Omental fat pad (tissue), 4 donors: ENCODE results near the gene ZNF341. TPM values are rescaled to one million over a fixed set of nuclear protein-coding genes. Genes with fewer than 3 reads are reported as not detected.

Source experiments
- ATAC-seq: fragments of 150-250 bp; one replicate; pipeline ENCODE4 v1.9.1; 2016; ENCODE audit warnings: mild to moderate bottlenecking, moderate library complexity; ENCODE audit not compliant: low FRiP score
- DNase-seq: peaks from one replicate; pipeline ENCODE4 v3.0.0-alpha.2; 2019; ENCODE audit warnings: low spot score
- total RNA-seq, 4 donors: library from RNA; depleted of rRNA; stranded (reverse); fragments of >200 nt; gene quantifications; one replicate each; pipeline ENCODE4 v1.1.0, GENCODE V29; 2016
- TF ChIP-seq, protein P1 (sequence below), 3 donors: fragments of 450-650 bp; IDR thresholded peaks; one replicate each; pipeline ENCODE4 v1.5.1; 2016 to 2017; ENCODE audit warnings: antibody characterized with exemption in 3 of 3, mild to moderate bottlenecking in 3 of 3, moderate library complexity in 2 of 3

ZNF341 gene
- total RNA-seq, 4 donors from 2014 or later = 1.6 to 2.3 (median 2.0) TPM

DNA sequence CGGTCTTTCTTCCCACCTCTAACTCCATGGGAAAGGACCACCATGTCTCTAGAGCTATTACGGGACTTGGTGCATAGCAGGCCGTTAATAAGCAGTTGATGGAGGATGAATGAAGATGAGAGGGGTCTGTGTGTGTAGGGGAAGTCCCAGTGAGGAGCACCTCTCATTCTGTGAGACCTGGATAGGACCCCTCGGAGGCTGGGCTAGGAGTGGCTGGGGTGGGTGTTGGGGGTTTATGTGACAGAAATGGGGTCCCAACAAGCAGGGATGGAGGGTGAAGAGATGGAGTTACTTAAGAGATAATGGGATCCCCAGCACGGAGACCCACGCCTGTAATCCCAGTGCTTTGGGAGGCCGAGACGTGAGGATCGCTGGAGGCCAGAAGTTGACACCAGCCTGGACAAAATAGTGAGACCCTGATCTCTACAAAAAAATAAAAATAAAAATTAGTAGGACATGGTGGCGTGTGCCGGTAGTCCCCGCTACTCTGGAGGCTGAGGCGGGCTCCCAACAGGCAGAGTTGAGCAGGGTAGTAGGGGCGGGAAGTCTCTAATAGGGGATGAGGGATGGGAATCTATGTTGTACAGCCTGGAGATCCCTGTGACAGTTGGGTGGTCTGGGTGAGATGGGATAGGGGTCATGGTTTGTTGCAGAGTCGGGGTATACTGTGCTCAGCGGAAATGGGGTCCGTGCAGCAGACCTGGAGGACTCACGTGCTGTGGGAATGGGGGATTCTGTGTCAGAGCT lies 677 bp upstream of the ZNF341 start:
- DNase-seq = no peak
- ATAC-seq = no peak
- TF ChIP-seq, protein P1, sequence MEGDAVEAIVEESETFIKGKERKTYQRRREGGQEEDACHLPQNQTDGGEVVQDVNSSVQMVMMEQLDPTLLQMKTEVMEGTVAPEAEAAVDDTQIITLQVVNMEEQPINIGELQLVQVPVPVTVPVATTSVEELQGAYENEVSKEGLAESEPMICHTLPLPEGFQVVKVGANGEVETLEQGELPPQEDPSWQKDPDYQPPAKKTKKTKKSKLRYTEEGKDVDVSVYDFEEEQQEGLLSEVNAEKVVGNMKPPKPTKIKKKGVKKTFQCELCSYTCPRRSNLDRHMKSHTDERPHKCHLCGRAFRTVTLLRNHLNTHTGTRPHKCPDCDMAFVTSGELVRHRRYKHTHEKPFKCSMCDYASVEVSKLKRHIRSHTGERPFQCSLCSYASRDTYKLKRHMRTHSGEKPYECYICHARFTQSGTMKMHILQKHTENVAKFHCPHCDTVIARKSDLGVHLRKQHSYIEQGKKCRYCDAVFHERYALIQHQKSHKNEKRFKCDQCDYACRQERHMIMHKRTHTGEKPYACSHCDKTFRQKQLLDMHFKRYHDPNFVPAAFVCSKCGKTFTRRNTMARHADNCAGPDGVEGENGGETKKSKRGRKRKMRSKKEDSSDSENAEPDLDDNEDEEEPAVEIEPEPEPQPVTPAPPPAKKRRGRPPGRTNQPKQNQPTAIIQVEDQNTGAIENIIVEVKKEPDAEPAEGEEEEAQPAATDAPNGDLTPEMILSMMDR (IDR thresholded peaks at IDR 0.05) = no peak

DNA sequence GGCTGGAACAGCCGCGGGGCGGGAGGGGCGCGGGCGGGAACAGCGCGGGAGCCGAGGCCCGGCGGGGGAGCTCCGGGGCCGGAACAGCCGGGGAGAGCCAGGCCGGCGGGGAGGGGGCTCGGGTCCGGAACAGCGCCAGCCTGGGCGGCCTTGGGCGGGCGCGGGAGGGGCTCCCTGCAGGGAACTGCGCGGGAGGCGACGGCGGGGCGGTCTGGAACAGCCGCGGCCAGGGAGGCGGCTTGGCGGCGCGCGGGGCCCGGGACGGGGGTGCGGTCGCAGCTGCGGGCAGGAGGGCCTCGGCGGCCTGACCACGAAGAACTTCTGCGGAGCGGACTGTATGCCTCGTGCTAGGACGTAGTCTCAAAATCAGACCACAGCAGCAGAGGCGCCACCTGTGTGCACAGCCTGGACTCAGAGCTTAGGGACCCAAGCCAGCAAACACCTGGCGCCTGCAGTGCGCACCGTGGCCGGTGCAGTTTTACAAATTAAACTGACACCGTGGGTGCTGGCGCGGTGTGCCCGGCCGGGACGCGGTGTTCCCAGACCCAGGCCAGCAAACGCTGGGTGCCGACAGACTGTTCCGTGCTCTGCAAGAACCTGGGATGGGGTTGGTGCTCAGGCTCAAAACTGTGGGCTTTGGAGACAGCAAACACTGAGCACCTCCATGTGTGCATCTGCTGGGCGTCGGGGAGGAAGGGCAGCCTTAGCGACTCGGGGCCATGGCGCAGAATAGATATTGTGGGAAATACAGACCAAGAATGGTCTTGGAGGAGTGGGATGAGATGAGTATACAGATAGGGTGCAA lies 572 bp downstream of the ZNF341 start:
- DNase-seq (peak; percentile 46), ATAC-seq (peak; percentile 49)
- TF ChIP-seq, protein P1 (IDR thresholded peaks at IDR 0.05) = no peak

DNA sequence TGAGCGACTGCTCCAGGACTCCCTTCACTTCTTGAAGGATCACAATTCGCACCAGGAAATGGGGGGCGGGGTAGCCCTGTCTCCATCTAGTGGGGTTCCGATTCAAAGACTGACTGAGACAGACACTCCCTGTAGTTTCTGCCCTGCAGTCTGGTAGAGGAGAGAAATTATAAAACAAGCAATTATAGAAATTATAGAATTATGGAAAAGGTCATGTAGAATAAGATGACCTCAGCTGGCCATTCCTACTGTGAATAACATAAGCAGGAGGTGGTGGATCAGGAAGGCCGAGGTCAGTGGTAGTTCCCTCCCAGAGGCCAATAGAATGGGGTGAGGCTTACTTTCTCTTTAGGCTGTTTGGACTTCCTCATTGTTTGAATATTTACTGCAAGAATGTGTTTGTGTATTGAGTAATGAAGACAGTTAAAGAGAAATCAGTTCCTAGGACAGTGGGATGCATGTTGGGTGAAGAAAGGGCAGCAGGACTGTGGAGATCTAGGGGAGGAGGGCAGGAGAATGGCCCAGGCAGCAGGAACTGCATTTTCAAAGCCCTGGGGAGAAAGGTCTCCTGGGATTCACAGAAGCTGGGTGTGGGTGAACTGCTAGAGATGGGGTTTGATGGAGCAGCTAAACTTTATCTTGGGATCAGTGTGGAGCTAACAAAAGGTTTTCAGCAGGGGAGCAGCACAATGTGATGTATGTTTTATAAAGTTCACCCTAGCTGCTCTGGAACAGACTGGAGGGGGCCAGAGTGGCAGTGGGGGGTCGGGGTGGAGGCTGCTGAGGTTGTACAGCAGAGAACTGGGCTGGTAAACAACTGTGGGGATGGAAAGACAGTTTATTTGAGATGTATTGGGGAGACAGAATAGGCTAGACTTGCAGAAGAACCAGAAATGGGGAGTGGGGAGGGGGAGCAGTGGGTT lies 2.1 kb downstream of the ZNF341 start:
- ATAC-seq = peak; percentile 31
- TF ChIP-seq, protein P1 (IDR thresholded peaks at IDR 0.05) = no peak
- no peak for DNase-seq

DNA sequence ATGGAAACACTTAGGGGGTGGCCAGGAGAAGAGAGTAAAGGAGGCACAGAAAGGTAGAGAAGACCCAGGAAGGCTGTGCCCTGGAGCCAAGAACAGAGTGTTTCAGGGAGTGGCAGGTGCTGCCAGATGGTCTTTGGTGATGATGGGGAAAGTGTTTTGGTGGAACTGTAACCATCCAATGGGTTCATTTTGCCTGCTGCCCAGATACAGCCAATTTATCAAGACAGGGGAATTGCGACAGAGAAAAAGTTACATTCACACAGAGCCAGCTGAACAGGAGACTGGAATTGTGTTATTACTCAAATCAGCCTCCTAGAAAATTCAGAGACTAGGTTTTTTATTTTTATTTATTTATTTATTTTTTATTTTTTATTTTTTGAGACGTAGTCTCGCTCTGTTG lies 5.2 kb downstream of the ZNF341 start:
- TF ChIP-seq, protein P1 (IDR thresholded peaks at IDR 0.05) = no peak
- DNase-seq (no peak), ATAC-seq (no peak)

DNA sequence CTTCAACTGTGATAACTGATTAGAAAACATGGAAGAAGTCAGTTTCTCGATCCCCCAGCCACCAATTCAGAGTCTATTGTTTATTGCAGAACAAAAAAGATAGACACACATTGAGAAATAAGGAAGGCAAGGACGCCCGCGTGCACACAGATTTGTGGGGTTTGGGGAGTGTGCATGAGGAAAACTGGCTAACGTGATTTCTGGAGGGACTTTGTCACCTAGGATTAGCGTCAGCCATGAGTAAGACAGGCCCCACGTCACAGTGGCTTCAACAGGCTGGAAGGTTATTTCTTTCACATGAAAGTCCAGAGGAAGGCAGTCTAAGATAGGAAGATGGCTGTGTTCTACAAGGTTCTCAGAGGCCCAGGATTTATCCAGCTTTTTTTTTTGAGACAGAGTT lies 7.7 kb downstream of the ZNF341 start:
- ATAC-seq (no peak), DNase-seq (no peak)
- TF ChIP-seq, protein P1 (IDR thresholded peaks at IDR 0.05) = no peak

DNA sequence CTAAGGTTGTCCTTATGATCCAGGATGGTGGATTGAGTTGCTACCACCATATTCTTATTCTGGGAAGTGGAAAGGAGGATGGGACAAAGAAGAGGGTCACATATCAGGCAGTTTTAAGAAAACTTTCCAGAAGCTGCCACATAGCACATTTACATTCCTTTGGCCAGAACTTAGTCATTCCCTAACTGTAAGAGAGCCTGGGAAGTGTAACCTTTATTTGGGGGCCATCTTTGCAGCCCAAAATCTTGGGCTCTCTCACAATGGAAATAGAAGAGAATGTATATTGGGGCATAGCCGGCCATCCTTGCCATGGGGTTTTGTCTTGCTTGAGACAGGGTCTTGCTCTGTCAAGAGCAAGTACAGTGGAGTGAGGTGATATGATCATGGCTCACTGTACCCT lies 8.4 kb downstream of the ZNF341 start:
- DNase-seq = no peak
- TF ChIP-seq, protein P1 (IDR thresholded peaks at IDR 0.05) = no peak

More for the DNA sequence above, 8.4 kb downstream of the ZNF341 start:
- ATAC-seq = no peak
